Body of pancreas (tissue), 4 donors: ENCODE results near the gene NCAM1. TPM values are rescaled to one million over a fixed set of nuclear protein-coding genes. Genes with fewer than 3 reads are reported as not detected.

Experiments used
- ATAC-seq: fragments of 150-250 bp; one replicate; pipeline ENCODE4 v1.9.1; 2016
- DNase-seq, 4 donors: peaks; one replicate each; pipeline ENCODE4 v3.0.0-alpha.2; 2019
- H3K27ac ChIP-seq, 4 donors: fragments of 200-600 bp; sonication (generic); 1 replicate in 3 of 4; 2 replicates in 1 of 4; pipeline versions ENCODE4 v1.5.1 to v1.6.1; 2016 to 2019; ENCODE audit warnings: mild to moderate bottlenecking in 1 of 4, mixed read lengths in 1 of 4, moderate library complexity in 1 of 4
- H3K27me3 ChIP-seq, 2 donors: fragments of 200-600 bp; sonication (generic); one replicate each; pipeline ENCODE4 v1.6.0; 2016; ENCODE audit warnings: mild to moderate bottlenecking in 1 of 2
- H3K36me3 ChIP-seq, 2 donors: fragments of 200-600 bp; sonication (generic); replicated peaks in 1 of 2; 2 replicates each; pipeline ENCODE4 v1.5.1; 2016; ENCODE audit warnings: low read depth in 2 of 2; ENCODE audit not compliant: insufficient read depth in 1 of 2
- H3K4me1 ChIP-seq: fragments of 200-600 bp; sonication (generic); one replicate; pipeline ENCODE4 v1.6.0; 2016
- H3K4me3 ChIP-seq, 2 donors: fragments of 200-600 bp; sonication (generic); 1 replicate in 1 of 2; 2 replicates in 1 of 2; pipeline ENCODE4 v1.5.1; 2016 to 2019
- H3K9me3 ChIP-seq, 3 donors: fragments of 200-600 bp; sonication (generic); 1 replicate in 2 of 3; 2 replicates in 1 of 3; pipeline ENCODE4 v1.5.1; 2016
- POLR2A ChIP-seq, 3 donors: fragments of 450-650 bp; IDR thresholded peaks; one replicate each; pipeline ENCODE4 v1.6.1; 2016; ENCODE audit warnings: antibody characterized with exemption in 3 of 3, mild to moderate bottlenecking in 2 of 3
- WGBS, 2 donors: methylation state at CpG; one replicate each; pipeline ENCODE4 v1.1.5; 2017; 5-methylcytosine and 5-hydroxymethylcytosine counted together
- intact Hi-C: fragments of 100-400 bp; cut with DNase I; formaldehyde crosslinking; loops from one replicate; pipeline ENCODE4 v1.15.1; 2023
- total RNA-seq, 2 donors: library from RNA; depleted of rRNA; stranded (reverse); fragments of >200 nt; gene quantifications; one replicate each; pipeline ENCODE4 v1.1.0, GENCODE V29; 2016
- TF ChIP-seq, protein P1 (sequence below), 7 experiments: fragments of 450-650 bp in 4 of 7; fragments of 200-600 bp in 3 of 7; sonication (generic) in 3 of 7; IDR thresholded peaks; one replicate each; pipeline ENCODE4 v1.5.1; 2016 to 2019; ENCODE audit warnings: antibody characterized with exemption in 7 of 7

Gene NCAM1
- total RNA-seq, 2 donors from 2014 or later = 10.1 to 26.0 TPM

DNA sequence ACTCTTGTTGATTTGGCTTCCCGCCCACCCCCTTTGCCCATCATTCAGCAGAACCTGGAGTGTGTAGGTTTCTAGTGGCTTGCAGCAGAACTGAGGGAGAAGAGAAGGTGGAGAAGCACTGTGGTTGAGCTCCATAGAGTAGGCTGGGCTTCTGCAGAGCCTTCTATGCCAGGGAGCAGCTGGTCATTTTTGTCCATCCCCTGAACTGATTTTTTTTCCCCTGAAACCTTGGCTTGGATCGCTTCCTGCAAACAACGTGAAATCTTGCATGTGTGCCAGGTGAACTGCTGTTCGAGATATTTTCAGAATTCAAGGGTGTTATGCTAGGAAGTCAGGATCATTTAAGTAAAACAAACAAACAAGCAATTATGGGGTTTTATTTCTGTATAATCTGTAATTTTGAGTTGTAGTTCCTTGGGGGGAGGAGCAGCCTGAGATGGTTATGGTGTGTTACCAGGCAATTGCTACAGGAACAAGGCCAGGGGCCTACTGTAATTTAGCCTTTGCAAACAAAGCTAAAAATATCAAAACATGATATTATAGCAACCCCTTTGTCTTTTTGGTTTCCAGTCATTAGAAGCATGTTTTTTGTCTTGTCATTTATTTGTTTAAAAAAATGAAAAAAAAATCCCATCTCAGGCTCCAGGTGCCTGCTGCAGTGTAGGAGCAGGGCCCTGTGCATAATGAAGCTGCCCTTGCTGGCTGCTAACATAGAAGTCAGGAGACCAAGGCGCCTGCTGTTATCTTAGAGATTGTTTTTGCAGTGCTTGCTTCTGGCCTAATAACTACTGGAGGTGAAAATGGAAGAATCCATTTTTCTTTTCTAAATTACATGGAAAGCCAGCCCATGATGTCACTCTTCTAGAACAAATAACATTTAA, 200.7 kb downstream of the NCAM1 start:
- TF ChIP-seq POLR2A (IDR thresholded peaks at IDR 0.05) = no peak
- TF ChIP-seq, protein P1, sequence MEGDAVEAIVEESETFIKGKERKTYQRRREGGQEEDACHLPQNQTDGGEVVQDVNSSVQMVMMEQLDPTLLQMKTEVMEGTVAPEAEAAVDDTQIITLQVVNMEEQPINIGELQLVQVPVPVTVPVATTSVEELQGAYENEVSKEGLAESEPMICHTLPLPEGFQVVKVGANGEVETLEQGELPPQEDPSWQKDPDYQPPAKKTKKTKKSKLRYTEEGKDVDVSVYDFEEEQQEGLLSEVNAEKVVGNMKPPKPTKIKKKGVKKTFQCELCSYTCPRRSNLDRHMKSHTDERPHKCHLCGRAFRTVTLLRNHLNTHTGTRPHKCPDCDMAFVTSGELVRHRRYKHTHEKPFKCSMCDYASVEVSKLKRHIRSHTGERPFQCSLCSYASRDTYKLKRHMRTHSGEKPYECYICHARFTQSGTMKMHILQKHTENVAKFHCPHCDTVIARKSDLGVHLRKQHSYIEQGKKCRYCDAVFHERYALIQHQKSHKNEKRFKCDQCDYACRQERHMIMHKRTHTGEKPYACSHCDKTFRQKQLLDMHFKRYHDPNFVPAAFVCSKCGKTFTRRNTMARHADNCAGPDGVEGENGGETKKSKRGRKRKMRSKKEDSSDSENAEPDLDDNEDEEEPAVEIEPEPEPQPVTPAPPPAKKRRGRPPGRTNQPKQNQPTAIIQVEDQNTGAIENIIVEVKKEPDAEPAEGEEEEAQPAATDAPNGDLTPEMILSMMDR (IDR thresholded peaks at IDR 0.05) = no peak
- Histone ChIP-seq H3K4me1 (peaks cover 10% of the 10 kb centered on the region), H3K9me3 (no peaks in the 10 kb centered on the region), H3K27me3 (no peaks in the 10 kb centered on the region), H3K27ac (peak overlapping the region in 1 of 4 donors; percentile 44), H3K4me3 (no peak overlapping the region), H3K36me3 (no peaks in the 10 kb centered on the region)
- ATAC-seq (no peak), DNase-seq (peak; percentile 18 to 45 (median 34))
- WGBS, 2 donors = 26 to 27% methylated on average over 5 of the region's 5 CpGs
- intact Hi-C loops = loop anchor here (10.0 kb wide), 1 partner anchor 53 kb away; no protein-coding TSS in a partner anchor

DNA sequence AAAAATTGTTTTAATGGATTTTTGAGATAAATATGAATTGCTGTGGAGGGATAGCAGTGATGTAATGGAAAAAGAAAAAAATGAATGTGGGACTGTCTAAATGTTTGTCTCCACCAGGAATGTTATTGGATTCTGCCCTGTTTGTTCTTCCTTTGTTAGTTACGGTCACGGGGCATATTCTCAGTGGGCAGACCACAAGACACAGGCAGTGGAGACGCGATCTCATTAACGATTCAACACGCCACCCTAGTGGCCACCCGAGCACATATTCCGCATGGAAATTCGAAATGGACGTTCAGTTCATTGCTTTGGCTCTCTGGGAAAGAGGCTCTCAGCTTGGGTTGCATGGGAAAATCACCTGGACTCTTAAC, 201.4 kb downstream of the NCAM1 start:
- 77 to 81% methylated on average over 10 of the region's 10 CpGs for WGBS, 2 donors
- no peak for TF ChIP-seq POLR2A (IDR thresholded peaks at IDR 0.05)
- TF ChIP-seq, protein P1 (IDR thresholded peaks at IDR 0.05) = no peak
- ATAC-seq (no peak), DNase-seq (no peak)
- Histone ChIP-seq H3K4me3 (no peak overlapping the region), H3K4me1 (peaks cover 10% of the 10 kb centered on the region), H3K27ac (peak overlapping the region in 1 of 4 donors; percentile 44), H3K9me3 (no peaks in the 10 kb centered on the region), H3K27me3 (no peaks in the 10 kb centered on the region), H3K36me3 (no peaks in the 10 kb centered on the region)
- intact Hi-C loops = loop anchor here (10.0 kb wide), 1 partner anchor 52 kb away; no protein-coding TSS in a partner anchor

DNA sequence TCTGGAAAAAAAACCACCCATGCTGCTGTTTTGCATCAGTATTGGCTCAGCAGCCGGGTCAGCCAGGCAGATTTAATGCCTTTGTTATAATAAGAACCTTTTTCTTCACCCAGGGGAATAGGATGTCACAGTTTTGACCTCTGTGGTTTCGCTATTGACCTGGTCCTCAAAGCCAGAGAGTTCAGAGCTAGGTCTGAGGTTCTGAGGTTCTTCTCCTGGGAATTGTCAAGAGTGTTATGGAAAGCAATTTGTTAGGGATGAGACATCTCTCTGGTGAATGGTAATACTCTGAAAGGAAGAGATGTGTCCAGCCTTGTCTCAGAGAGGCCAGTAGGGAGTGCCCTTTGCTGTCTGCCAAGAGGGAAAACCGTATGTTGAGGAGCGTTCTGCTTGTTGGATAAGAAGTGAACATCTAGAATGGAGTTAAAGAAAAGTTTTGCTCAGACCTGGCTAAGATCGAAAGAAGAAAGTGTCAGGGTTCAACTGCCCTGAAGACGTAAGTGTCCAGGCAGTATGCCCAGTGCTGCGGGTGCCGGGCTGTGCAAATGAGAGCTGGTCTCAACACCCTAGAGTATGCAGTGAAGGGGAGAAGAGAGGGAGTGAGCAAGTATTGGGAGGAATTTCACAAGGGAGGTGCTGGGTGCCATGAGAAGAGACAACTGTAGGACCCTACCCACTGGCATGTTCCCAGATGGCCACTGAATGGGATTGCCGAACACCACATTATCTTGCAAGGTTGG, 202.2 kb downstream of the NCAM1 start:
- Histone ChIP-seq H3K4me3 (no peak overlapping the region), H3K9me3 (no peaks in the 10 kb centered on the region), H3K27me3 (no peaks in the 10 kb centered on the region), H3K4me1 (peaks cover 10% of the 10 kb centered on the region), H3K36me3 (no peaks in the 10 kb centered on the region), H3K27ac (no peak overlapping the region)
- intact Hi-C loops = loop anchor here (10.0 kb wide), 1 partner anchor 51 kb away; no protein-coding TSS in a partner anchor
- ATAC-seq = peak; percentile 54
- TF ChIP-seq, protein P1 (IDR thresholded peaks at IDR 0.05) = no peak
- no peak for TF ChIP-seq POLR2A (IDR thresholded peaks at IDR 0.05)
- 77 to 83% methylated on average over 9 of the region's 9 CpGs for WGBS, 2 donors
- DNase-seq = peak in 1 of 4 donors; percentile 33

DNA sequence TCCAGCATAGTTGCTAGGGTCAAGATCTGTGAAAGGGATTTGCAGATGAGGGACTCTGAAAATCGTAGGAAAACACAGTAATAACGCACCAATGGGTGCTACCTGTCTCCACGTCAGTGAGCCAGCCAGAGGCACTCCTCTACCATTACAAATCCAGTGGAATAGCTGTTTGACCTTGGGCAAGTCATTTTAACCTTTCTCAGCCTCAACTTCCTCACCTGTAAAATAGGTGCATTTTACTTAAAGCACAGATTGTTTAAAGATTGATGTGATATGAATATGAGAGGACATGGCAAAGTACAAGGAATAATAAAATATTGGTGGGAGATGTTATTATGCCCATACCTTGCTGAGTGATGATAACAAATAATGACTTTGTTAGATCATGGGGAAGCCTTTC, 205.1 kb downstream of the NCAM1 start:
- TF ChIP-seq, protein P1 (IDR thresholded peaks at IDR 0.05) = no peak
- no peak for TF ChIP-seq POLR2A (IDR thresholded peaks at IDR 0.05)
- H3K36me3 ChIP-seq = no peaks in the 10 kb centered on the region
- WGBS, 2 donors = 77 to 85% methylated on average over 3 of the region's 3 CpGs
- no peaks in the 10 kb centered on the region for H3K27me3 ChIP-seq
- no peaks in the 10 kb centered on the region for H3K9me3 ChIP-seq
- no peak overlapping the region for H3K4me3 ChIP-seq
- H3K27ac ChIP-seq = no peak overlapping the region
- peaks cover 10% of the 10 kb centered on the region for H3K4me1 ChIP-seq
- no peak for ATAC-seq
- intact Hi-C loops = loop anchor here (10.0 kb wide), 1 partner anchor 49 kb away; no protein-coding TSS in a partner anchor
- no peak for DNase-seq
